Right lobe of liver (tissue), 4 donors: ENCODE measurements around the gene BBX.

Experiments used
- POLR2A ChIP-seq: fragments of 450-650 bp; IDR thresholded peaks from one replicate; pipeline ENCODE4 v1.6.1; 2017; ENCODE audit warnings: antibody characterized with exemption, mild to moderate bottlenecking
- TF ChIP-seq, protein P1 (sequence below), 4 donors: fragments of 200-600 bp in 3 of 4; fragments of 450-650 bp in 1 of 4; IDR thresholded peaks; one replicate each; pipeline versions ENCODE4 v1.5.1 to v1.8.0; 2016 to 2022; ENCODE audit warnings: antibody characterized with exemption in 4 of 4, mild to moderate bottlenecking in 2 of 4
- donor health status: DM: no; HTN: no; CAD: no.
- donor health status: DM: no; HTN: no; CAD: no.
- donor health status: DM: no; HTN: yes; CAD: no.

DNA sequence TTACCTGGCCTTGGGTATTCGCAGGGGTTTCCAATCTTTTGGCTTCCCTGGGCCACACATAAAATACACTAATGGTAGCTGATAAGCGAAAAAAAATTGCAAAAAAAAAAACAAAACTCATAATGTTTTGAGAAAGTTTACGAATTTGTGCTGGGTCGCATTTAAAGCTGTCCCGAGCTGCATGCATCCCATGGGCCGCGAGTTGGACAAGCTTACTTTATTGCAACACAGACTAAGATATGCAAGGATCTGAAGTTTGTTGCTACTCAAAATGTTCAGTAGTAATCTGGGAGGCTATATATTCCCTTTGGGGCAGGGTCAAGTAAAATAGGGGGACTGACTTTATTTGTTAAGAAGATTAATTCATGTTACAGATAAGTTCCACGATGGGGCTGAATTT, 320.2 kb downstream of the BBX start:
- TF ChIP-seq POLR2A, result no peak
- TF ChIP-seq, protein P1, sequence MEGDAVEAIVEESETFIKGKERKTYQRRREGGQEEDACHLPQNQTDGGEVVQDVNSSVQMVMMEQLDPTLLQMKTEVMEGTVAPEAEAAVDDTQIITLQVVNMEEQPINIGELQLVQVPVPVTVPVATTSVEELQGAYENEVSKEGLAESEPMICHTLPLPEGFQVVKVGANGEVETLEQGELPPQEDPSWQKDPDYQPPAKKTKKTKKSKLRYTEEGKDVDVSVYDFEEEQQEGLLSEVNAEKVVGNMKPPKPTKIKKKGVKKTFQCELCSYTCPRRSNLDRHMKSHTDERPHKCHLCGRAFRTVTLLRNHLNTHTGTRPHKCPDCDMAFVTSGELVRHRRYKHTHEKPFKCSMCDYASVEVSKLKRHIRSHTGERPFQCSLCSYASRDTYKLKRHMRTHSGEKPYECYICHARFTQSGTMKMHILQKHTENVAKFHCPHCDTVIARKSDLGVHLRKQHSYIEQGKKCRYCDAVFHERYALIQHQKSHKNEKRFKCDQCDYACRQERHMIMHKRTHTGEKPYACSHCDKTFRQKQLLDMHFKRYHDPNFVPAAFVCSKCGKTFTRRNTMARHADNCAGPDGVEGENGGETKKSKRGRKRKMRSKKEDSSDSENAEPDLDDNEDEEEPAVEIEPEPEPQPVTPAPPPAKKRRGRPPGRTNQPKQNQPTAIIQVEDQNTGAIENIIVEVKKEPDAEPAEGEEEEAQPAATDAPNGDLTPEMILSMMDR (IDR thresholded peaks at IDR 0.05), result no peak
